ENCODE results near the gene LRTM2.

The LRTM2 gene

DNA sequence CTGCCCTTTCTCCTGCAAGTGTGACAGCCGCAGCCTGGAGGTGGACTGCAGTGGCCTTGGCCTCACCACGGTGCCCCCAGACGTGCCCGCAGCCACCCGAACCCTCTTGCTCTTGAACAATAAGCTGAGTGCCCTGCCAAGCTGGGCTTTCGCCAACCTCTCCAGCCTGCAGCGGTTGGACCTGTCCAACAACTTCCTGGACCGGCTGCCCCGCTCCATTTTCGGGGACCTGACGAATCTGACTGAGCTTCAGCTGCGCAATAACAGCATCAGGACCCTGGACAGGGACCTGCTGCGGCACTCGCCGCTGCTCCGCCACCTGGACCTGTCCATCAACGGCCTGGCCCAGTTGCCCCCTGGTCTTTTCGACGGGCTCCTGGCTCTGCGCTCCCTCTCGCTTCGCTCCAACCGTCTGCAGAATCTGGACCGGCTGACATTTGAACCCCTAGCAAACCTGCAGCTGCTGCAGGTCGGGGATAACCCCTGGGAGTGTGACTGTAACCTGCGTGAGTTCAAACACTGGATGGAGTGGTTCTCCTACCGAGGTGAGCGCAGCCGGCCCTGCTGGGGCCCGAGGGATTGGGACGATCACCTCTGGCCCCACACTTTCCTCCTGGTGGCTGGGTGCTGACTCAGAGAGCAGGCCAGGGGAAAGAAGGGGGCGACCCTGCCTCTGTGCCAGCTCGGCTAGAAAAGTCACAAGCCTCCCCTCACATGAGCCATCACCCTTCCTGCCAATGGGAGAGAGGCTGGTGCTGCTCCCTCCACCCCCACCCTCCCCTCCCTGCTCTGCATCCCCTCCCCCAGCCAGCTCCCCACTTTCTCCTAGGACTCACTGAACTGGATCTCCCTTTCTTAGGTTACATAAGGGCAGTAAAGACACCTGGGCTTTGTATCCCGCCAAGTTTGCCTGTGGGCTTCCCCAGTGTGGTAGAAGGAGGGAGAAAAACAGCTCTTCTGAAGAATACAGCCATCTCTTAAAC, 10.9 kb downstream of the LRTM2 start:
- DNase-seq, result no peak

DNA sequence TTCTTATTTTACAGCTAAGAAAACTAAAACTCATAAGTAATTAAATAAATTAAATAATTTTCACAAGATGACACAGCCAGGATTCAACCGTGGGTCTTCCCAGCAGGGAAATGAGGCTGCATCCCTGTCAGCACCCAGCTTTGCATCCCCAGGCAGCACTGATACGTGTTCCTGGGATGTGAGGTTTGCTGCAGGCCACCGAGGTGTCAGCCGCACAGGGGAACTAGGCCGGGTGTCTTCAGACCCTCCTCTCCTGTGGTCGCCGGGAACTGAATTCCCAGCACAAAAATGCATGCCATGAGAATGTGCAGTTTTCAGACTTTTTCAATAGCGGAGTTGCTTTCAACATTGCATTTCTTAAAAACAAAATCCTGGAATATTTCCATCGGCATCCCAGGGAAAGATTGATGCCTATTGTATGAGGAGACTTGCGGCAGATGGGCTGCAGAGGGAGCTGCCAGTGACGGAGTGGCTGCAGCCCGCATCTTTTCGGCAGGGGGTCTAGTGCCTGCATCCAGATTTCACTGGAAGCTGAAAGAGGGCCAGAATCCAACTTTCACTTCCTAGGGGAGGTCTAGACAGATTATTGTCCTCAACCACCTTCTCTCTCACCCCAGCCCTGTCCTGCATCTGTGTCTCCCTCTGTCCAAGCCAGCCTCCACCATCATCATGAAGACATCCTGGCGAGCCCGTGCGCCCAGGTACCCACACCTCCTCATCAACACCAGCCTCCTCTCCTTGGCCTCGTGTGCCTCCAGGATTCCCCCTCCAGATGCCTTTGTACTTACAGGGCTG, 12.6 kb downstream of the LRTM2 start:
- DNase-seq, result no peak

DNA sequence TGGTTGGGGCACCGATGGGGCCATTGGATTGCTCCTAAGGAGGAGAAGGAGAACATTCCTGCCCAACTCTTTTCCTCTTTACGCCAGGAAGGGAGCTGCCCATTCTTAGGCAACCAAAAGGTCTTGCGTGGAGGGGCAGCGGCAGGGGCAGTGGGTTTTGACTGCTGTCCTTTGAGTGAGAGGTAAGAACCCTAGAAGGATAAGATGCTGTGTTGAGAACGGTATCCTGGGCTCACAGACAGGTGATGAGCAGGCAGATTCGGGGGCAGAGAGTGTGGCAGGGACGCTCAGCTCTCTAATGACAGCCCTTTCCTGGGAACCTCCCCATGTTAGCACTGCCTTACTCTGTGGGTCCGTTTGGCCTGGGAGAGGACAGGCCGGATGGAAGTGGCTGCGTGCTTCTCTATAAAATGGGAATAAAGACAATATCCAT, 13.2 kb downstream of the LRTM2 start:
- DNase-seq, result no peak

DNA sequence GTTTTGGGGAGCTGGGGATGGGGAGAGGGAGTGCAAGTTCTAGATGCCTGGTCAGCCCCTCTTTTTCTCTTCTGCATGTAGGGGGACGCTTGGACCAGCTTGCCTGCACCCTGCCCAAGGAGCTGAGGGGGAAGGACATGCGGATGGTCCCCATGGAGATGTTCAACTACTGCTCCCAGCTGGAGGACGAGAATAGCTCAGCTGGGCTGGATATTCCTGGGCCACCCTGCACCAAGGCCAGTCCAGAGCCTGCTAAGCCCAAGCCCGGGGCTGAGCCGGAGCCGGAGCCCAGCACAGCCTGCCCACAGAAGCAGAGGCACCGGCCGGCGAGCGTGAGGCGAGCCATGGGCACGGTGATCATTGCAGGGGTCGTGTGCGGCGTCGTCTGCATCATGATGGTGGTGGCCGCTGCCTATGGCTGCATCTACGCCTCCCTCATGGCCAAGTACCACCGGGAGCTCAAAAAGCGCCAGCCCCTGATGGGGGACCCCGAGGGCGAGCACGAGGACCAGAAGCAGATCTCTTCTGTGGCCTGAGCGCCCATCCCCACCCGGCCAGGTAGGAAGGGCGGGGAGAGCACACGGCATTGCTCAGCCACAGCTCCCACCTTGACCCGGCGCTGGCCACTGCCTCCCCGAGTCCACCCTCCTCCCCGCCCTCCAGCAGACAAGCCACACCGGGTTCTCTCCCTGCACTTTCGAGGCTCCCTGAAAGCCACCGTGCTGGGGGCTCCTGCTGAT, 14.0 kb downstream of the LRTM2 start:
- no peak for DNase-seq

DNA sequence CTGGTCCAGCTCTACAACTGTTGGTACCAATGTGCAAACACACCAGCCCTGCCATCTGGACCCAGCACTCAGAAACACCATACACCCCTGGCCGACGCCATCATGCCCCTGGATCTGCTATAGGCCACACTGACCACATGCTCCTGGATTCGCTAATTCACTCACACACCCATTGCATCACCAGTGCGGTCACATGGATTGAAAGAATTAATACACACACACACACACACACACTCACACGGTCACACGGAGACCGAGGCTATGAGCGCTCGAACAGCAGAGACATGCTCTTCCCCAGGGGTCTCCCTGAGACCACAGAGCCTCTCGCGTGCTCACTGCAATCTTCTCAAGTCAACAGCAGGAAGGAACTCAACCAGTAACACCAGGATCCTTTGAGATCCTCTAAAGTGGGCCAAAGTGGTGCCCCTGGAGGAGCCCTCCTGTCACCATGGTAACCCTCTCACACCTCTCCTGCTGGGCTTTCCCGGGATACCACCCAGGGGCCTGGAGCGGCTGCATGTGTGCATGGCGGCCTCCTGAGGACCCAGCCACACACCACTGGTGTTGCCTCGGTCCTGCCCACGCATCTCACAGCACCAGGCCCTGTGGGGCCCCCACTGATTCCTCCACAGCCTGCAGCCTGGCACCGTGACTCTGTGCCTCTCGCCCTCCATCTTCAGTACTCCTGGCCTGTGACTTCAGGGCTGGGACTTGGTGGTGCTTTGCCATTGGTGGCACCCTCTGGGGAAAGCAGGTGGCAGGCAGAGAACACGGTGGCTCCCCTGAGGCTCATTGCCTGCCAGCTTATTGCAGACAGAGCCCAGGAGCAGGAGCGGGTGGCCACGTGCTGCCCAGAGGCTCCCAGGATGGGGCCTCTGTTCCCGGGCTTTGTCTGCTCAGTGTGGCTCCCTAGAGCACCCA, 15.1 kb downstream of the LRTM2 start:
- no peak for DNase-seq

DNA sequence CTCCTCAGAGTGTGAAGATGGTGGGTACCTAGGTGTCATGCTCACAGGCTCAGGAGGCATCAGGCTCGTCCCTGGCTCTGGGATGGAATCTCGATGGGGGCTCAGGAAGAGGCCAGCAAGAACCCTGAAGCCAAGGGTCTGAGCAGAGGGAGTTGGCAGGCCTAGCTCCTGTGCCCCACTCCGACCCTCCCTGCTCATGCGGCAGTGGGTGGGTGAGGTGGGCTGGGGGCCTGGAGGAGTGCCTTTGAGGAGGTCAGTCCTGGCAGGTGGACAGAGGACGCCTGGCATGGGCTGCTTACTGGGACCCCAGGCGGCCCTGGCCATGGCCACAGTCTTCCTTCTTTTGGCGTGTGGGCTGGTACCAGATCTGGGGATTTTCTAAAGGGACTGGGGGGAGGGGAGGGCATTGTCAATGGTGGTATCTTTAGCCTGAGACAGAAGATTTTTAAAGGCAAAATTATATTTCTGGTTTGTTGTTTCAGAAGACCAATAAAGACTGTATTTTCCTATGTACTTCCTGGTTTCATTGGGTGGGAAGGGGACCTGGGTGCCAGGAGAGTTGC, 16.0 kb downstream of the LRTM2 start:
- DNase-seq, result no peak

DNA sequence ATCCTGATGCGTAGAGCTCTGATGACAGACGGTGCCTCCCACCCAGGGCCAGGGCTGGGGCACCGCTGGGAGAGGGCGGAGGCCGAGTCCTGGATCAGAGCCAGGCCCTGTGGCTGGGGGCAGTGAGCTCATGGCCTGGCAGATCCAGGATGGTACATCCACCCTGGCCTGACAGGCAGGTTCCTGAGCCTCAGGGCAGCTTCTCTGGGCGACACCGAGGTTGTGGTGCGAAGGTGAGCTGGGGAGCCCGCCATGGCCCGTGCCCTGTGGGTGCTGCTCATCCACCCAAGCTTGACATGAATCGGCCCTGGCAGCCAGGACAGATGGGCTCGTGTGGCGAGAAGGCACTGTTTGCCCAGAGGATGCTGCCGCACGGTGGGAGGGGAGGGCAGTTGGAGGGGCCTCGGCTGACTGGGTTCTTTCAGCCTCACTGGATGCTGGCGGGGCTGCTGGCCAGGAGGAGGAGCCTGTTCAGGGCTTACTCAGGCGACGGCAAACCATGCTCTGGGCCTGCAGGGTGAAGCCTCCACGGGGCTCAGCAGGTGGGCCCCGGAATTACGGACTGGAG, 16.6 kb downstream of the LRTM2 start:
- peak; percentile 29 for DNase-seq

DNA sequence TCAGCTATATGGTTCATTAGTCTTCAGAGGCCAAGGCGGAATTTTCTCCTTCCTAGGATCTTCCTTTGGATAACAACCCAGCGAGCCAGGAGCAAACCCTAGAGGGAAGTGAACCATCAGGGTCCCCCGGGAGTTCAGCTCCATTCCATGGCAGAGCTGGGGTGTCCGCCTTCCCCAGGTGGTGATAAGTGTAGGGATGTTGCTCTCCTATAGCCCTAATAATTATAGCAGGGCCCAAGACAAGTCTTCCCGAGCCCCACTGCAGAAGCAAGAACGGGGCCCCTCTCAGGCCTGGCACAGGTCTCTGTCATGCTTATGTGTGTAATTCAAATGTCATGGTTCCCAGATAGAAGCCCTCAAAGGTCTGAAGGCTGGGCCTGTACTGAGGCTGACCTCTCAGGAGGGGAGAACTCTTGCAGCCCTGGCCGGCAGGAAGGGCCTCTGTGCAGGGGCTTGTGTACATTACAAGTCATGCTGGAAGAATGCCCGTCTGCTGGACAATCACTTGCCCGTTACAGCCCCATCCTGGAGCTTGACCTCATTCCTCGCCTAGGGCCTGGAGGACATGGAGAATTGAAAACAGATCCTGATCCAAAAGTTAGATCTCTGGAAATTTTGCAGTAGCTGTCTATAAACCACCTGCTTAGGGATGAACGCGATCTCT, 17.3 kb downstream of the LRTM2 start:
- no peak for DNase-seq

DNA sequence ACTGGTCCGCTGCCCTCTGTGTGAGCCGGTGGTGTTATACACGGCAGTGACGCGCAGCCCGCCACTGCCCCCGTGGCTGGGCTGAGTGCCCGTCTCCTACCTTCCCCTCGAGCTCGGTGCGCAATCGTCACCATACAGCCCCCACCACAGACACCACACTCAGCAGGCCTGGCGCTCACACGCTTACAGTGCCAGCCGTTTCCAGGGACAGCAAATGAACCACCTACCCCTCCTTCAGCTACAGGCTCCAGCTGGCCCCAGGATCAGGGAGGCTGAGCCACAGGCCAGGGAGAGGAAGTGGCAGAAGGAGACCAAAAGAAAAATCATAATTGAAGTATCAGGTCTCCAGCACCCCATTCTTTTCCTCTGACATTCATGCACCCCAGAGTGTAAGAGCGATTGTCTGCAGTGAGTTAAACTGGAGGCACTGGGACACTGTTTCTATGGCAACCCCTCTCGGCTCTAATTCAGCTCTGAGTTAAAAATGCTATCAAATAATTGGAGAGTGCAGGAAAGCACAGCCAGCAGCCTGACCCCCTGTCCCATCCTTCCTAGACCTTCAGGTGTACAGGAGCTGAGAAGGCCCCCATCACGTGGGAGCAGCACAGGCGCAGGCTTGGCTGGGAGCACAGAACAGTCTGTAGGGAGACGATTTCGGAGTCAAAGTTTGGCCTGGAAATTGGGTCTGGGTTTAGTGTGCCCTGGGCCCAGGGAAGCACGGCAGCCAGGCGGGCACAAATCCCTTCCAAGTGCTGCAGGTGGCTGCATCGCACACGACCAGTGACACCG, 18.0 kb downstream of the LRTM2 start:
- no peak for DNase-seq

DNA sequence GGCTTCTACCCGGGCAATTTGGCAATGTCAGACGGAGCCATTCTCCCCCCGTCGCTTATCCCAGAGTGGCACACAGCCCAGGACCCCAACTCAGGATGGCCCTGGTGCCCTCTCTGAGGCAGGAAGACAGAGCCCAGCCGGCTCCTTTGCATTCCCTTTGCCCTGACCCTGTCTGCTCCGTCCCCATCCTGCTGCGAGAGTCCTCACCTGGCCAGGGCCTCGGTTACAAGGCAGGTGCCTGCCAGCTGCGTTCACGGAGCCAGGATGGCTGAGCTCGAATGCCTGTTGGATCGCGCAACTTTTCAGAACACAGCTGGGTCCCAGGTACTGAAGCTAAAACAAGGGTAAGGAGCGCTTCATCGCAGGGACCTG, 18.6 kb downstream of the LRTM2 start:
- DNase-seq, result no peak

DNA sequence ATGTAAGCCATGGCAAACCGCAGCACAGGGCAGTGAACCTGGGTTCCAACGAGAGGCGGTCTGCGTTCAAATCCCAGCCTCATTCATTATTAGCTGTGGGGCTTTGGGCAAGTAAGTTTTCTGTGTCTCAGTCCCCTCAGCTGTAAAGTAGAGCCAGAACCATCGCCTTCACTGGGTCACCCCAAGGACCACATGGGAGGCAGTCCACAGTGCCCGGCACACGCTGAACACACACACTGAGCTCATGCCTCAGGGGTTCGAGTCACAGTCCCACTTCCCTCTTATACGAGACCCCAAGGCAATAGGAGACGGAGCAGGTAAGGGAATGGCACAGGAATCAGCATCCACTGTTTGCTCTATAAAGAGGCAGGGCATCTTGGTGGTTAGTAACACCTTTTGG, 19.1 kb downstream of the LRTM2 start:
- no peak for DNase-seq

DNA sequence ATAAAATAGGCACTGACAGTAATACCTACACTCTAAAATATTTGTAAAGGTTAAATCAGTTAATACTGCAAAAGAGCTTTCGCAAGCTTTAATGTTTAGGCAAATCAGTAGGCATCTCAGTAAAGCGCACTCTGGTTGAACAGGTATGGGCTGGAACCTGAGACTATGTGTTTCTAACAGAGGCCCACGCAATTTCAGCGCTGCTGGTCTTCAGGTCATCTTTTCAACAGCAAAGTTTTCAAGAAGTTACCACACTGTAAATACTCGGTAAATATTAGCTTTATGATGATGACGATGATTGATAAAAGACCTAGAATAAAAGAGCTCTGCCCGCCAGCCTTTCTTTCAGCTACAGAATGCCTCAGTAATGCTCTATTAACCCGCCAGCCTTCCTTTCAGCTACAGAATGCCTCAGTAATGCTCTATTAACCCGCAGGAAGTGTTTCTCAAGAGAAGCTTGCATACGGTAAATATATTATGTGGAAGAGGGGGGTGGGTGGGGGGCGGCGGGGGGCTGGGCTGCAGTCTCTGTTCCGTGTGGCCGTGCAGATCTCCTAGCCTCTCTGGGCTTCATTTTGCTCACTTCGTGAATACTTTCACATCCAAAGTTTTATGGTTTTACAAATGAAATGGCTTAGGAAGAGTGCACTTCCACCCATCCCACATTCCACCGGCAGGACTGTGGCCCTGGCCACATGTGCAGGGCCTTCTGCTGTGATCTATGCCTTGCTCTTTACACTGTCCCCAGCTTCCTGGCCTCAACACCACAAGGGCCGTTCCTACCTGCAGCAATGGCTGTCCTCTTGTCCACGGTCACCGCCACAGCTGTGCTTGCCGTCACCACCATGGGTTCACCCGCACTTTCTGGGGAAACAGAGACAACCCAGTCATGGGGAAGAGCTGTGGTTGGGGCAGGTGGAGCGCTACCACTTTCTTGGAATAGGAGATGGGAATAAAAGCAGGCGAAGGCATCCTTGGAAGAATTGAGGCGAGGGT, 19.9 kb downstream of the LRTM2 start:
- no peak for DNase-seq

DNA sequence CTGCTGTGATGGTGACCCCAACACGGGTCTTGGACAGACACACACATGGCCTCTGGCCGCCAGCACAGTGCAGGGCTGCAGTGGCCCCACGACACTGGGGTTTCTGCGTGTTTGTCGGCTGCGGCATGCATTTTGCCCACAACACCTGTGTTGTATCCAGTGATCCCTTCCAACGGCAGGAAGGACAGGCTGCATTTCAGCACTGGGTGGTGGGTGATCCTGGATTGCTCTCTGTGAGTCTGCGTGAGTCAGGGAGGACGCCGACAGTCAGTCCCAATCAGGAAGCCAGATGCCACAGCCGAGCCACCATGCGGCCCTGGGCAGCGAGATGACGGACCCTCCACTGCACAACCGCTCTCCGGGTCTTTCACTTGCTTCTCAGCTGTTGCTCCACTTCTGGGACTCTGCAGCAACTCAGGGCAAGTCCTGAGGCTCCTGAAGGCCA, 20.6 kb downstream of the LRTM2 start:
- DNase-seq, result no peak

DNA sequence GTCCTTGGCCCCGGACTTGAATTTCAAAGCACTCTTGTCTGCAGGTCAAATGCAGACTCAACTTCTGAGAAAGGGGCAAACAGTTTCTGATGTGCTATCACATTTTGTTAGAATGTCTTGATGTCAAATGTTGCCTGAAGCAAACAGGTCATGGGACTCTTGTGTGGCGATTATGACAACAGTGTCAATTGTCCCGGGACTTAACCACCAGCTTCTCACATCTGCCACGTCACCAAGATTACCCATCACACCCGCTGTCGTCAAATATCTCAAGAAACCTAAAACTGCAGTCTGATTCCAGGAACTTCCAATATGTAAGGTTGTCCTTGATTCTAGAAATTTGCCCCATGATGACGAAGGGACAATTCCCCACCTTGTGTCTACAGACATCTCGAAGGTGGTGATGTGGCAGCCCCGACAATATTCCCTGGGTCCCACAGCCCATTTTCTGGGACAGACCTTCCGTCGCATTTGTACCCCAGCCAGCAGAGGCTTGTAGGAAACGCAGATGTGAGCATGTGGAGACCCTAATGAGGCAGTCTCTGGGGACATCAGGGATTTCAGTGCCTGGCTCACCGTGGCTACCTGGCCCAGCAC, 21.3 kb downstream of the LRTM2 start:
- no peak for DNase-seq

DNA sequence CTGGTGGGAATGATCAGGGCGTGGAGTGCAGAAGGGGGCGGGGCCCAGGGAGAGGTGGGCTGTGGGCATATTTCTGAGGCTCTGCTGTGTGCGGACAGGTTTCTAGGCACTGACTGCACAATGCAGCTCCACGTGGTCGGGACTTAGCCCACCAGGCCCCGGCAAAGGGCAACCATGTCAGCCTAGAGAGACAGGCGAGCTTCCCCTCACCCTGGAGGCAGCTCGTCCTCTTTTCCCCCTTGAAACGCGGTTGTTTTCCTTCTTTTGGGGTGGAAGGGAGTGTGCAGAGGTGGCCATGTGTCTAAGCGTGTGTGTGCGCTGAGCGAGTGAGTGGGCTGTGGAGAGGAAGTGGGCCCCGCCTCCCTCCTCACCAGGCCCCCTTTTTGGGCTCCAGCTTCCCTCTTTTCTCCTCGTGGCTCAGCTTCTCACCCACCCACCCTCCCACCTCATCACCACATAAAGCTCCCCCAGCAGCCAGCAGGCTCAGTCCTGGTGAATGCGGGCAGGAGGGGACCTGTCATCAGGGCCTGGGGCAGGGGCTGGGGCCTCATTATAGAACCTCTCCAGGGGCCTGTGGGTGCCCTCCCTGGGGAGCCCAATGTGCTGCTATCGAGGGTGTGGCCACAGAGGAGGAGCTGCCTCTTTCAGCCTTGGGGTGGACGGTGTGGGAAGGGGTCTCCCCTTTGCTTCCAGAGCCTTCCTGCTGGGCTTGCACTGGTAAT, 22.0 kb downstream of the LRTM2 start:
- no peak for DNase-seq

DNA sequence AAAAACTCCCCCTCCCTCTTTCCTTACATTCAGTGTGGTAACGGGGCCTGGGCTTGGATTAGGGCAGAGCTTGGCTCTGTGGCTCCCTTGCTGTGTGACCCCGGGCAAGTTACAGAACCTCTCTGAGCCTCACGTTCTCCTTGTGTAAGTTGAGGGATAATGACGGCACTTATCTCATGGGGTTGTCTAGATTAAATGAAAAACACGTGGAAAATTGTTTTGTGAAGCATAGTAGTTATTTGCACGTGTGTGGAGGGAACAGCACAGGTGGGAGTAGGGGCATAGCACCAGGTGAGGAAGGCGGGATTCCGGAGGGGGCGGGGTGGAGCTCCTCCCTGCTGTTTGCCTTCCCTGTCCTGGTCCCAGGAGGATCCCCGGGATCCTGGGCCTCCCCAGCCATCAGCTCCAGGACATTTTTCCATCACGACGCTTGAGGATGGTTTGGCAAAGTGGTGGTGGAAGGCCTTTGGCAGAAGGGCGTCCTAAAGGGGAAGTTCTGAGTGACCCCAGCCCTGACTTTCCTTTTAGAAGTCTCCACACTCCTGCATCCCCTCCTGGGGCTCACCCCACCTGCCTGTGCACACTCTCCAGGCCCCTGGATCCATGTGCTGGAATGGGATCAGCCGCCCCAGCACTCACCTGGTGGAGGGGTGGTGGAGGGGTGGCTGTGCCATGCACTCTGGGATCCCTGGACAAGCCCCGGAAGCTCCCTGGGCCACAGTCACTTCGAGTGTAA, 22.7 kb downstream of the LRTM2 start:
- no peak for DNase-seq

DNA sequence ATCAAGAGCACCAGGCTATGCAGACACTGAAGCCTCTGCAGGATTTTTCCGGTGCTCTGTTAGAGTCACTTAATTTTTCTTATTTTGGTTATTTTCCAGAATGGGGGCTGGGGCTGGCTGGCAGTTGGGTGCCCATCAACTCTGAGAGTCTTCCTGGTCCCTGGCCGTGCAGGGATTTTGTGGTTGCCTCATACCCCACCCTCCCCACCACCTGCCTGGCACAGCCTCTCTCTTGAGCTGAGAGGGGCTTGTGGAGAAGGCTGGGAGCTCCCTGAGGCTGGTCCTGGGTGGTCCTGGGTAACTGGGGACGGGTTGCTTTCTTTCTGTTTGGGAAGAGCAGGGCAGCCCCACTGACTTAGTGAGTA, 23.3 kb downstream of the LRTM2 start:
- DNase-seq, result no peak

All from NCI-H146 (cell line).